Right ventricle myocardium superior (tissue), 1 donor: ENCODE measurements around the gene EPB41L5. TPM values are rescaled to one million over a fixed set of nuclear protein-coding genes. Genes with fewer than 3 reads are reported as not detected.
"Not testable (repeated sequence)": the region's sequence is repeated elsewhere in the genome, so short reads cannot be mapped to it uniquely, and the experiment has no call there.

Source experiments
- ATAC-seq: fragments of 200-7000 bp; cut with Tn5 transposase; one replicate; pipeline ENCODE4 v1.9.1; 2020; ENCODE audit warnings: mild to moderate bottlenecking; ENCODE audit not compliant: poor library complexity
- DNase-seq: peaks from one replicate; pipeline ENCODE4 v3.0.0-alpha.2; 2020
- intact Hi-C: fragments of 100-400 bp; cut with DNase I; formaldehyde crosslinking; loops from one replicate; pipeline ENCODE4 v1.11.2; 2022
- total RNA-seq: library from RNA; stranded (reverse); fragmentation: NEBNext Ultra II Directional; extraction: Animal tissue kit (Norgen Biotek cat#: 25700); gene quantifications from one replicate; pipeline ENCODE4 v1.2.1, GENCODE V29; 2021
- donor health status: DM: no; HTN: yes; CAD: no; lungs with severe emphysema.

EPB41L5 gene
- total RNA-seq, 1 donor from 2014 or later = 8.1 TPM

DNA sequence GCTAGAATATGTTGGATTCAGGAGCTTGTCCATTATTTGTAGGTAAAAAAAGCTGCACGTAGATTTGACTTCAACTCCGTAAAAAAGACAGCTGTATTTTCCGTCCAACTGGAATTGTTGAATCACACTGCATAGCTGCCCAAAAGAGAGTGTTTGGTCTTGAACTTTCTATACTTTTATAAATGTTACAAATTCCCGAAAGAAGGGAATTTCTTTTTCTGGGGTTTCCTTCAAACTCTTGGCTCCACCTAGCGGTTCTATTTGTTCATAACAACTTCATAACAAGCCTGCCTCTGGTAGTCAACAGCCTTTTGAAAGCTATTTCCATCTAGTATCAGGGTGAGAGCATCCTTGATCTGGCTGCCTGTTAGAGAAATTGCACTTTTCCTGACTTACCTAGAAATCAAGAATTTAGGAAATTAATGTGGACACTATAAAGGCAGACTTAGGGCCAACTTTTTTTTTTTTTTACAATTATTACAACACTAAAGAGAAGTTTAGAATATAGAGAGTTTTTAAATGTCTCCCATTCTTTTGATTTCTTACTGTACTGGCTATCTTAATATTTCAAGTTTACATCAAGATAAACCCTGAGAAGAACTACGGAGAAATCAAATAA, 162.2 kb downstream of the EPB41L5 start:
- intact Hi-C loops = loop anchor here (5.0 to 10.0 kb wide), 3 partner anchors 60 to 470 kb away; no protein-coding TSS in a partner anchor
- peak; percentile 61 for ATAC-seq

DNA sequence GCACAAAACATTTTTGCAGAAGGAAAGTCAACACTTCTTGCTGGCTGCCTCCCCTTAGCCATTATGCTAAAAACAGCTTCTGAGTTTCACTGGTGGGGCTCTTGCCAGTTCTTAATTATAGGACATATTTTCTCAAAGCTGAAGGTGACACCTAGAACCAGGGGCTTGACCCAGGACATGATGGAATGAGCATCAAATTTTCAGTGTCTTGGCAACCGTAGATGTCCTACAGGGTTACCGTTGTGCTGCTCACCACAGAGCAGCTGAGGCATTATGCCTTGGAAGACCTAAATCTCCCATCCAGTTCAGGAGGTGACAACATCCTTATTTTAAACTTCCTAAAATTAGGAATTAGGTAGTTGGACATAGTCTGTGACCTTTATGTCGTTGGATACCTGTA, 163.6 kb downstream of the EPB41L5 start:
- intact Hi-C loops = loop anchor here (5.0 to 10.0 kb wide), 3 partner anchors 62 to 472 kb away; no protein-coding TSS in a partner anchor
- ATAC-seq (no peak), DNase-seq (no peak)

More for the DNA sequence above, 162.2 kb downstream of the EPB41L5 start:
- DNase-seq = no peak

DNA sequence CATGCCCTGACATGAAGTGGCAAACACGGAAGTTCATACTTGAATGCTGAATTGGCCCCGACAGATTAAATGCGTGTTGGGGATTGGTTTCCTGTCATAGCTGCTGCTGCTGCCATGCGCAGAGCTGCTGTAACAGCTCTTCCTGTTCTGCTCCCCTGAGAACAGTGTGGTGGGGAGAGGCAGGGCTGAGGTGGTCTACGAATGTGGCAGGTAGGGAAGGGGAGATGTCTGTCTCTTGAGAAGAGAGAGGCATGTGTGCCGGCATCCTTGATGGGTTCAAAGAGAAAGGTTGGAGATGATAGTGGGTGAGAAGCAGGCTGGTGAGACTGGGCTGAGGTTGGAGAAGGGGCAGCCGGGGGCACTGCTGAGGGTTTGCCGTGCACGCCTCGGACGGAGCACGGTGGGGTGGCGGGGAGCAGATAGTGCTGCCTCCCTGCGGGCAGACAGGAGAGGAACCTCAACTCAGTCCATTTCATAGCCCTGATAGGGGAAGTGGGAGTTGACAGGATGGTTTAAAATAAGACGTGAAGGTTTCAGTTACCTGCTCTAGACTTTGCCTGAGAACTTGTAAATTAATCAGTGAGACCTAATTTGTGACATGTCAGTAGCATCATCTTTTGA, 164.2 kb downstream of the EPB41L5 start:
- intact Hi-C loops = loop anchor here (5.0 to 10.0 kb wide), 3 partner anchors 62 to 472 kb away; no protein-coding TSS in a partner anchor
- peak; percentile 63 for DNase-seq

DNA sequence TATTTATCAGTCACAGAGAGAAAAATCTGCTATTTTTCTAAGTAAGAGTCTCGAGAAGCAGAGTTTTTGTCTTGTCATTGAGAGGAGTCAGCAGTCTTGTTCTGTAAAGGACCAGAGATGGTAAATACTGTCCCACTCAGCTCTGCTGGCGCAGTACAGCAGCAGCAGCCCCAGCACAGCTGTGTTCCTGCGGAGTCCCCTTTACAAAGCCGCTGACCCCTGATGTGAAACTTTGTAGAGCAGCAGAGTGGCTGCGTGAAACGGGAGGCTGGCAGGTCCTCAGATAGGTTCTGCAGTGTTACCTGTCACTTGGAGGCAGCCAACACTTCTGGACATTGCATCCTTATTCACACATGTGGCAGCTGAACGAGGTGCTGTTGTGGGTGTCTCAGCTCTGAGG, 165.1 kb downstream of the EPB41L5 start:
- DNase-seq (no peak), ATAC-seq (no peak)
- intact Hi-C loops = loop anchor here (5.0 to 10.0 kb wide), 3 partner anchors 63 to 473 kb away; no protein-coding TSS in a partner anchor

More for the DNA sequence above, 164.2 kb downstream of the EPB41L5 start:
- peak; percentile 67 for ATAC-seq

DNA sequence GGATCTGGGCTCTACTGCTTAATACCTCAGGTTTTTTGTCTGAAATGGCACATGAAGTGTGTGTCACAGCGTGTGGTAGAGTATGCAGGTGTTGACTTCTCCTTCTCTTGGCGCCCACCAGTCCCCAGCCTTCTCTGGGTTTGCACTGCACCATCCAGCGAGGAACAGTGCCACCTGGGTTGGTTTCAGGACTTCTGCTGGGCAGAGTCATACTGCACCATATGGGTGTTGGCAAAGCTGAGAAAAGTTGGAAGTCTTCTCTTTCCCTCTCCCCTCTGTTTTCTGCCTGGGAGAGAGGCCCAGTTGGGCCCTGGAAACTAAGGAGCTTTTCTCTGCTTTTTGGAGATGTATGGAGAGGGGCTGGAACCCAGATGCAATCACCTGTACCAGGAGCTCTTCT, 166.5 kb downstream of the EPB41L5 start:
- intact Hi-C loops = loop anchor here (5.0 to 10.0 kb wide), 3 partner anchors 65 to 475 kb away; no protein-coding TSS in a partner anchor
- ATAC-seq = no peak
- DNase-seq = no peak

DNA sequence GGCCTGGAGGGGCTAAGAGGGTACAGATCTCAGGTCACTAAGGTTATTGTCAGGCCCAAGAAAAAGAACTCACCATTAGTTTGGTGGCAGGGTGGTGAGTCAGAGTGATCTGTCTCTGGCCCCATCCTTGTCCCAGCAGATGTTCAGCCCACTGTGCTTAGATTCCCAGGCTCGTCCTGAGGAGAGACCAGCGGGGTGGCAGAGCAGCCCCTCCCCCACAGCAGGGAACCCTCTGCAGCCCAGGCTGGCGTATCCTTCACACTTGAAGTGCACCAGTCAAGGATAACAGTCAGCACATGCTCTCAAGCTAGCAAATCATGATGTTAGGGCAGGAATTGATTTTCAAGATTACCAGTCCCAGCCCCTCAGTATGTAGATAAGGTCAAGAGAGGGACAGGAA, 167.2 kb downstream of the EPB41L5 start:
- DNase-seq = no peak
- intact Hi-C loops = no loop called here
- ATAC-seq = no peak

DNA sequence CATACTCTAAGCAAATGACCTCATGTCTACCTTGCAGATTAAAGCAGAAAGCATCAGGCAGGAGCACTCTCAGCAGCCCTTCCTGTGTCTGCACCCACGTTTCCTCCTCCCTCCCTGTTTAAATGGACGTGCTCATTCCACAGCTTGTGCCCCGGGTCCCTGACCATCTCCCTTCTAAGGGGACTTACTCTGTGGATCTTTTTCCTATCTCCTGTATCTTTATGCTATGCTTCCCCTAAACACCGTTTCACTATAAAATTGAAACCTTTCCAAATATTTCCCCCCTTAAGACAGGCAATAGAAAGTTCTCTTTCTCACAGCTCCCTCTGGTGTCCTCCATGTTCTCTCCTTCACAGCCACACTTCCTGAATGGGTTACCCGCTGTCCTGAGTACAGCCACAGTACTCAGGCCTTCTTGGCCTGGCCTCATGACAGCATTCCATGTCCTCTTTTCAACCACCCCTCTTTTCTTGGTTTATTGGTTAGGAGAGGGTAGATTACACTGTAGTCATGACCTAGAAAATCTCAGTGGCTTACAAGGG, 169.2 kb downstream of the EPB41L5 start:
- DNase-seq = no peak
- intact Hi-C loops = no loop called here
- no peak for ATAC-seq

DNA sequence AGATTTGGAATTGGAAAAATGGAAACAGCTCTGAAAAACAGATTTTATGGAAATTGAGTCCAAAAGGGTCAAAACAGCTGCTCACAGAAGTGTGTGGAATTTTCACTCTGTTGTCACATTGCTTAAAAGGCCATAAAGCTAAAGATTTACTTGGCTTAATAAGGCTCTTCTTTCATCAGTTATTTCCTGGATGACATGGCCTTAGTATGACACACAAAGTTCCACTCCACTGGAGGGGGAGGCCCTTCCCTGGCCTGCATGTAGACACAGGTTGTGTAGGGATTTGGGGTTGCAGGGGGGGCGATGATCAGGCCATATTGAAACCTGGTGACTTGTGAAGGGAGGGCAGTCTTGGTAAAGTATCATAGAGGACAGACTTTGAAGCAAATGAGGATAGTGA, 176.3 kb downstream of the EPB41L5 start:
- DNase-seq = no peak
- no peak for ATAC-seq
- intact Hi-C loops = no loop called here

DNA sequence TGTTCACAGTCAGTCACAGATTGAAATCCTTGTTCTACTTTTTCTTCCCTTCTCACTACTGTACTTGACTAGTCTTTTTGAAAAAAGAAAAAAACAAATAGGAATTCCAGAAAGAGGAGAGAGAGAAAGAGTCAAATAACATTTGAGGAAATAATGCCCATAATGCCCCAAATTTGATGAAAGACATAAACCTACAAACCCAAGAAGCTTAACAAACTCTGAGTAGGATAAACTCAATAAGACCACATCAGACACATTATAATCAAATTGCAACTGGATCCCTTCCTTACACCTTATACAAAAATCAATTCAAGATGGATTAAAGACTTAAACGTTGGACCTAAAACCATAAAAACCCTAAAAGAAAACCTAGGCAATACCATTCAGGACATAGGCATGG, 179.4 kb downstream of the EPB41L5 start:
- DNase-seq (no peak), ATAC-seq (no peak)
- intact Hi-C loops = no loop called here

DNA sequence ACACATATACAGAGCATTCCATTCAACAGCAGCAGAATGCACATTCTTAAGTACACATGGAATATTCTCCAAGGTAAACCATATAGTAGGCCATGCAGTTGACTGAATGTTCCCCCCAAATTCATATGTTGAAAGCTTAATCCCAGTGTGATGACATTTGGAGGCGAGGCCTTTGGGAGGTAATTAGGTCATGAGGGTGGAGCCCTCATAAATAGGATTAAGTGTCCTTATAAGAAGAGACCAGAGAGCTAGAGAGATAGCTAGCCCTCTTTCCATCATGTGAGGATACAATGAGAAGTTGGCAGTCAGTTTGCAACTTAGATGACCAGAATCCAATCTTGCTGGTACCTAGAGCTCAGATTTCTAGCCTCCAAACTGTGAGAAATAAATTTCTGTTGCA, 182.7 kb downstream of the EPB41L5 start:
- intact Hi-C loops = no loop called here
- no peak for DNase-seq
- ATAC-seq = no peak

DNA sequence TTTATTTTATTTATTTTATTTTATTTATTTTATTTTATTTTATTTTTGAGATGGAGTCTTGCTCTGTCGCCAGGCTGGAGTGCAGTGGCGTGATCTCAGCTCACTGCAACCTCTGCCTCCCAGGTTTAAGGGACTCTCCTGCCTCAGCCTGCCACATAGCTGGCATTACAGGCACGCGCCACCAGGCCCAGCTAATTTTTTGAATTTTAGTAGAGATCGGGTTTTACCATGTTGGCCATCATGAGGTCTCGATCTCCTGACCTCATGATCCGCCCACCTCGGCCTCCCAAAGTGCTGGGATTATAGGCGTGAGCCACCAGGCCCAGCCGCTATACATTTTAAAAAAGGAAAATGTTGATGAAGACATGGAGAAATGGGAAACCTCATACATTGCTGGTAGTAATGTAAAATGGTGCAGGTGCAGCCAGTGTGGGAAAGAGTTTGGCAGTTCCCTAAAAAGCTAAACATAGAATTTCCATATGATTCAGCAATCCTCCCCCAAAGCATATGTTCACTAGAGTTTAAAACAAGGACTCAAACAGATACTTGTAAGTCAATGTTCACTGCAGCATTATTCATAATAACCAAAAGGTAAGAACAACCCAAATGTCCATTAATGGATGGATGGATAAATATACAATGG, 187.1 kb downstream of the EPB41L5 start:
- ATAC-seq, intact Hi-C loops, DNase-seq: not testable (repeated sequence)

DNA sequence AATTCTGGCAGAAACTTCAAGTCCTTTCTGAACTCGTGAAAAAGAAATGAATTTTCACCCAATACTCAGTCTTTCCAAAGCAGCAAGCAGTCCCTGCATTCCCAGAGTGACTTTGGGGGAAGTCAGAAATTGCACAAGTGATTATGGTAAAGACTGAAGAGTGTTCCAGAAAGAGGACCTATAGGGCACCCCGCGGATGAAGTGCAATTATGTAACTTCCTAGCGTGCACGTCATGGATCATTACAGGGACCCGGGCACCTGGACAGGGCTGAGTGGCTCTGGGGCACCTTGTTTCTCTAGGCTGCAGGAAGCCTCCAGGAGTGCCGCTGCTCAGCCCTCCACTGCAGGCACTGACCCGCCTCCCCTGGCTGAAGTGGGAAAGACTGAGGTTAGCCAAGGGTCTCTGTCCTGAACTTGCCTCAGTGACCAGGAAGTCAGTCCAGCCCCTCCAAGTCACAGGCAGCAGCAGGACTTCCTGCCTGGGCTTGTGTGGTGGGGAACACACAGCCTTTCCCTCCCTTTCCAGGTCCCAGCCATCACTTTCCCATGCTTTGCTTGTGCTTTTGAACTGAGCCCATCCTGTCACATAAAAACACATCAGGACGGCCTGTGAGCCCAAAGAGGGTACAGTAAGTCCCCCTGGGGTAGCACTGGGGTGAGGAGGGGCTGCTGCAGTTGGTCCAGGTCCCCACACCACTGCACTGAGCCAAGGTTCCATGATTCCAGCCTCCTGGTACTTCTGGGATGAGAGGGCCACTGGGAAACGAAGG, 190.6 kb downstream of the EPB41L5 start:
- no peak for DNase-seq
- intact Hi-C loops = no loop called here
- ATAC-seq = peak; percentile 21

DNA sequence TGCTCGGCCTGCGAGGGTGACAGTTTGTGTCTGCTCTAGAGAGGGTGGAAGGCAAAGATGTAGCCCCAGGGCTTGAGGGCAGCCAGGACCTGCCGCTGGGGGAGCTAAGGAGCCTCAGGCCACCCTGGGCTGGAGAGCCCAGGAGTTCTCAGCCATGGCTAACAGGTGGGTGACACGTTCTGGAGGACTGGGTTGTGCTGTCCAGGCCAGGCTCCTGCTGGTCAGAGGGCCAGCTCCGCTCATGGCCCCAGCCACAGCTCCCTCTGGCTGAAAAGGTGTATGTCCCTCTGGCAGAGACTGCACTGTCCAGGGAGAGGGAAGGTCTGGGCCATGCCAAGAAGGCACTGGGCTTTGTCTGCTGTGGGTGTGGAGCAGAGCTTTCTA, 191.1 kb downstream of the EPB41L5 start:
- DNase-seq = no peak
- intact Hi-C loops = no loop called here
- ATAC-seq = peak; percentile 53

DNA sequence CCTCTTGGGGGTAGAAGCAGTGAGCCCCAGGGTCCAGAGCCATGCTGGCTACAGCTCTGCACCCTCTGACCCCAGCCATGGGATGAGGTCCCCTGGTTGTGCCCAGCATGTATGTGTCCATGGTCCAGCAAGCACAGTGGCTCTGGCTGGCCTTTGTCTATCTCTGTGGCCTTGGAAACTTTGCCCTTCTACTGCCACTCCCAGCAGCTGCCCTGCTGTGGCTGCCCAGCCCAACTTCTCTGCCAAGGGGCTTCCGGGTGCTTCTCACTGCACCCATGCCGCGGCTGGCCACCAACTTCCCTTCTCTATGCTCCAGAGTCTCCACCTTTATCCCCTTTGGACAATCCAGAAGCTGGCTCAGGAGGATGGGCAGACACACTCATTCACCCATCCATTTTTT, 191.5 kb downstream of the EPB41L5 start:
- ATAC-seq (peak; percentile 12), DNase-seq (no peak)
- intact Hi-C loops = no loop called here

DNA sequence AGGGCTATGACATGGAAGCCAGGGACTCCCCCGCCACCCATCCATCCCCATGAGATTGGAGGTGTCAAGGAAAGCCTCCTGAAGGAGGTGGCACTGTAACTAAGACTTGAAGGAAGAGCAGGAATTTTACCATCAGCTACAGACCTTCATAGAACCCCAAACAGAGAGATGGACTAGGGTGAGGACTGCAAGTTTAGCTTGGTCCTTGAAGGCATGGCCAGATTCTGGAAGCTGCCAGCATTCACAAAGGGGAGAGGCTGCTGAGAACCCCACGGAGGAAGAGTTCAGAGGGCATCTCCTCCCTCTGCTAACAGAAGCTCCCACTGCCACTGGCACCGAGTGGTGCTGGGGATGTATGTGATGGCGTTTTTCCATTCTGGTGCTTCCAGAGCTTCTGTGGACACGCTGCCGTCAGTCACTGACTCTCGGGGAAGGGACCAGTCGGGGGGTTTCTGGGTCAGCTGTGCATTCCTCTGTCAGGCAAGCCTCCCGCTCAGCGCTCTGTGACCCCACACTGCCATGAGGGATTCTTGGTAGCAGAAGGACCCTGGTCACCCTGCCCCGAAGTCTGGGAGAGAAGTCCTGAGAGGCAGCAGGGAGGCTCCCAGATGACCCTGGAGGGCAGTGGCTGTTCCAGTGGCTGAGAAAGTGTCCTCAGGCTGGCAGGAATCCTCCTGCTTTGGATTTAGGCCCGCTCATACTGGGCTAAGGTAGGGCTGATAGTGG, 192.2 kb downstream of the EPB41L5 start:
- DNase-seq (no peak), ATAC-seq (no peak)
- intact Hi-C loops = no loop called here

DNA sequence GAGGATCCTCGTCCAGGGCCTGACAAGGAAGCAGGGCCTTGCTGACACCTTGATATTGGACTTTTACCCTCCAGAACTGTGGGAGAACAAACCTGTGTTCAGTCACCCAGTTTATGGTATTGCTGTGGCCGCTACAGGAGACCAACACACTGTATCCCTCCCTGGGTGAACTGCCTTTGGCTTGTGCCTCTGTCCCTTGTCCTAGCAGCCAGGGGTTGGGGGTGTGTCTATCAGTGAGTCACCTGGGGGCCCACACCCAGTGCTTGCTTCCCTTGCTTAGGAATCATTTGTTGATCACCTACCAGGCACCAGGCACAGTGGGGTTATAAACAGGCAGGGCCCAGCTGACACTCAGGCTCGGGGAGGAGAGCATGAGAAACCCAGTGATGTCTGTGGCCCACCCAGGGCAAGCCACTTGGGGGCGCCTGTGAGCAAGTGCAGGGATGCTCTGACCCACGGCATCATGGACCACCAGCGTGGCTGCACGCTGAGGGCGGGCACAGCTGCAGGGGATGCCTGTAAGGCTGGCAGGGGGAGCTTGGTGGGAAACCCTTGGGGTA, 193.2 kb downstream of the EPB41L5 start:
- ATAC-seq (no peak), DNase-seq (no peak)
- intact Hi-C loops = no loop called here

DNA sequence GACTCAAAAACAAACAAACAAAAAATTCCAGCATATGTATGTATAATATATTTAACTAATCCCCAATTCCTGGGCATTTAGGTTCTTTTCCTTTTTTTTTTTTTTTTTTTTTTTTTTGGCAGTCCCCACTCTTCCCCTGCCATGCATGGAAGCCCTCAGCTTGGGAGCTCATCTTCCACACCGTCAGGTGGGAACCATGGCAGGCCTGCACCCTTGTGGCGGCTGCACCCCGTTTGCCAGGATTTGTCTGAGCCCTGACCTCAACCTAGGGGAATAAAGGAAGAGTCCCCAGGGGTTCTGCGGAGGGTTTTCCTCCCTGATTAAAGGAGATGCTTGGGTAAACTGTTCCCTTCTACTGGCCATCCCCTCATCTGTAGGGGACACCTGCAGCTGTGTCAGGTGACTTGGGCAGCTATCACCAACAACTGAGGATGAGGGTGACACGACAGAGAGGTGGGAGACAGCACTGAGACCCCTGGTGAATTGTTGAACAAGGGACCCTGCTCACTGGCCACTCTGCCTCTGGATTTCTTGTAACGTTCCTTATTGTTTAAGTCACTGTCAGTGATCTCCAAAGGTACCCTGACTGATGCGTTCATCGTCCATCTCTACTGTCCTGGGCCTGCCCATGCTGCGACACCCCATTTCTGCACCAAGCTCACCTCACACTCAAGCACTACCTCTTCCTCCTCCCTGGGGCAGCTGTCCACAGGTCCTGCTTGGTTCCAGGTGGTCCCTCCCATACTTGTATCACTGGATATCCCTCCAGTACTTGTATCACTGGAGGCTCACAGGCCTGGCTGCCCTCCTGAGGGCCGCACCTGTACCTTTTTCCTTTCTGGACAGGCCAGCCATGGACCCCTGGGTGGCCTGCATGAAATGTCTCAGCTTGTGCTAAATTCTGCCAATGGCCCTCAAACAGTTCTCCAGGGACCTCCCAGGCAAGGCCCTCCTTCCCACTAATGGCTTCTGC, 195.8 kb downstream of the EPB41L5 start:
- ATAC-seq (no peak), DNase-seq (no peak)
- intact Hi-C loops = no loop called here
